IPS-15b (cell line): ENCODE data around the gene TRANK1.

Experiments
- H3K27me3 ChIP-seq: one replicate; pipeline ENCODE4 v1.6.1; 2013; ENCODE audit warnings: low read length; ENCODE audit not compliant: control insufficient read depth, insufficient read depth
- H3K36me3 ChIP-seq: one replicate; pipeline ENCODE4 v1.6.1; 2013; ENCODE audit warnings: low read length; ENCODE audit not compliant: control insufficient read depth, insufficient read depth
- H3K4me1 ChIP-seq: one replicate; pipeline ENCODE4 v1.6.1; 2013; ENCODE audit warnings: mild to moderate bottlenecking, low read length; ENCODE audit not compliant: control insufficient read depth, insufficient read depth
- H3K4me3 ChIP-seq: one replicate; pipeline ENCODE4 v1.5.1; 2013; ENCODE audit warnings: low read depth, low read length
- H3K9ac ChIP-seq: one replicate; pipeline ENCODE4 v1.6.1; 2013; ENCODE audit warnings: low read depth, mild to moderate bottlenecking, low read length
- H3K9me3 ChIP-seq: one replicate; pipeline ENCODE4 v1.6.1; 2013; ENCODE audit warnings: mild to moderate bottlenecking, low read length; ENCODE audit not compliant: control insufficient read depth, insufficient read depth

TRANK1 gene

DNA sequence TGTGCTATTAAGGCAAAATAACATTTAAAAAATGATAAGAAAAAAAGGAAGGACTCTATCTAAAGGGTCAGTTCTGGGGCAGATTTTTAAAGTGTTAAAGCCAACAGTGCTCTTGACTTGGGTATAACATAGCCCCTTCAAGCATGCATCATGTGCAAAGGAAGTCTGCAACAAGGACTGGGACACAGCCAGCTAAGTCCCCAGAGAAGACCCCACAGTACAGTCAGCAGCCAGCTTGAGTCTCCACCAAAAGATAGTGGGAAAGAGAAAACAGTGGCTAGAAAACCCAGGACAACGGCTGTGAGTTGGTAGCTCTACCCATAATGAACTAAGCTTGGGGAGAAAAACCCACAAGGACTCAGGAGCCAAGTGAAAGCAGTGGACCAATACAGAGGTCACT, 94.1 kb downstream of the TRANK1 start:
- H3K36me3 ChIP-seq: no peaks in the 10 kb centered on the region
- no peaks in the 10 kb centered on the region for H3K27me3 ChIP-seq
- no peak overlapping the region for H3K4me3 ChIP-seq
- no peak overlapping the region for H3K9ac ChIP-seq
- no peaks in the 10 kb centered on the region for H3K9me3 ChIP-seq
- H3K4me1 ChIP-seq: no peaks in the 10 kb centered on the region

DNA sequence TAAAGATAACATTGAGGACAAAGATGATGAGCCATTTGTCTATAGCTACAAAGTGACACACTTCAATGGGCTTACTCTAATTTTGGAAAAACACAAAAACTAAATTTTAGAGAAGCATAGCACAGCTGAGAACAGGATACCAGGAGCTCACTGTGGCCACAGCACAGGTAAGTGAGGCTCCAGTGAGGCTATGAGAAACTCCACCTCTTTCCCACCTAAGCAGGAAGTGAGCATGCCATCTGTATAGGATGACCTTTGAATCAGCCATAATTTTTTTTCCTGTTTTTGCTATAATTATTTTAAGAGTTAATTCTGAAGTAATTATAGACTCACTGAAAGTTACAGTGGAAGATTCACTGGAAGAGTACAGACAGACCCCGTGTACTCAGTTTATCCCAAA, 98.4 kb downstream of the TRANK1 start:
- Histone ChIP-seq H3K27me3 (no peaks in the 10 kb centered on the region), H3K36me3 (no peaks in the 10 kb centered on the region), H3K4me3 (no peak overlapping the region), H3K9me3 (no peaks in the 10 kb centered on the region), H3K4me1 (no peaks in the 10 kb centered on the region), H3K9ac (no peak overlapping the region)

DNA sequence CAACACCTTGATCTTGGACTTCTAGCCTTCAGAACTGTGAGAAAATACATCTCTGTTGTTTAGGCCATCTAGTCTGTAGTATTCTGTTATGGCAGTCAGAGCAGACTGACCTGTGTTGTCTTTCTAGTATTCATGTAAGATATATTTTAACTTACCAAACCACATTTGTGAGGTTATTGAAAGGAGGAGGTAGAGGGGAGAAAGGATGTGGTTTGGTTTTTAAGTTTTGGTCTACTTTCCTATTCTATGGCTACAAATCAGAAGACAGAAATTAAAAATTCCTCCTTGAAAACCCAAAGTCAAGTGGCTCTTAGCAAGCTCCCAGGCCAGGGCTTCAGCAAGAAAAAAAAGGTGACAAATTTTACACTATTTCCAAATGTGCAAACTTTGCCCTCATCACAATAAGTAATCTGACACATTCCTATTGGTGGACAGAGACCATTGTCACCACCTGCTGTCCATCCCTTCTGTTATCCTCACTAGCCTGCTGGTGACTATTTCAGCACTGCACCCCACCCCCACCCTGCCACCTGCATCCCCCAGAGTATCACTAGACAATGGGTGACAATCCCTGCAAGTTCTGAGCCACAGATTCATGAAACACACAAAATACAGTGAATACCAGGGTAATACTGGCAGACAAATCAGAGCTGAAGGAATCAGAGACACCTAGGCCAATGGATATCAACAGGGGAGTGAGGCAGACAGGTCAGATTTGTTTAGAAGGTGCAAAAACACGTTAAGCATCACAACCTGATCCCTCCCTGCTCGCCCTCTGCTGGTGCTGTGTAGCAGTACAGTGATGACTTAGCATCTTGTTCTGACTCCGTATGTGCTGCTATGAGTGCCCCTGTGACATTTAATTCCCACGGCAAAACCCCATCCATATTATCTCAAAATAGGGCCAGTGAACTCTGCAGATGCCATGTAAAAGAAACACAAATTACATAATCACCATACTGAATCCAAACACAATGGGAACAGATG, 101.5 kb downstream of the TRANK1 start:
- Histone ChIP-seq H3K4me3 (no peak overlapping the region), H3K9me3 (no peaks in the 10 kb centered on the region), H3K27me3 (no peaks in the 10 kb centered on the region), H3K4me1 (no peaks in the 10 kb centered on the region), H3K36me3 (no peaks in the 10 kb centered on the region), H3K9ac (no peak overlapping the region)

DNA sequence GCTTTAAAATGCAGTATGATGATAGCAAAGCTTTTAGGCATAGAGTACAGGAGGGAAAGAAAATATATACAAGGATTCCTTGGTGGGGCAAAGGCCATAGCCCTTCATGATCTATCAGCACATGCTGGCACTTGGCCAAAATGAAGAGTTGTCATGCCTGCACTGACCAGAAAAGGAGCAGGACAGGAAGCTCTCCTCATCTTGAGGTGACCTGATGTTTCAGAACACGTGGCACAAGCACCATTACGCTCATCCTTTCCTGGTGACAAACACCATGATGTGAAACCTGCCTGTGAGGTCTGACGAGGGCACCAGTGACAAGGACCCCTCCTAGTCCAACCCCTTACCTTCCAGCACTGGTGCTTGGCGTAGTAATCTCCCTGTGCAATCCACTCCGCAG, 102.6 kb downstream of the TRANK1 start:
- Histone ChIP-seq H3K4me3 (no peak overlapping the region), H3K9ac (no peak overlapping the region), H3K36me3 (no peaks in the 10 kb centered on the region), H3K9me3 (no peaks in the 10 kb centered on the region), H3K27me3 (no peaks in the 10 kb centered on the region), H3K4me1 (no peaks in the 10 kb centered on the region)

DNA sequence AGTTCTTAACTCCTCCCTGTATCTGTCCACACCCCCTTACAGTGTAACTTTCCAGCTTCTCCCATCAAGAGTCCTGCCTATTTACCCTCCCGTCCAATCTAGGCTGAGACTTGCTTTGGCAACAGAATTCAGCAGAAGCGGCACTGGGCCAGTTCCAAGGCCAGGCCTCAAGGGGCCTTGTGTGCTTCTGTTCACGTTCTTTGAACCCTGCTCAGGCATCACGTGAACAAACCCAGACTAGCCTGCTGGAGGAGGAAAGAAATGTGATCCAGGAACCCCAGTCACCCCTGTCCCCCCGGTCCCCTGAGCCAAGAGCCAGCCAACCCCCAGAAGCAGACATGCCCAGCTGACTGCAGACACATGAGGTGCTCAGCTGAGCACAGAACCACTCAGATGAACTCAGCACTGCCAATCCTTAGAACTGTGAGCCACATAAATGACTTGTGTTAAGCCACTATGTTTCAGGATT, 104.4 kb downstream of the TRANK1 start:
- H3K4me1 ChIP-seq: no peaks in the 10 kb centered on the region
- no peak overlapping the region for H3K4me3 ChIP-seq
- no peaks in the 10 kb centered on the region for H3K9me3 ChIP-seq
- no peaks in the 10 kb centered on the region for H3K36me3 ChIP-seq
- no peaks in the 10 kb centered on the region for H3K27me3 ChIP-seq
- no peak overlapping the region for H3K9ac ChIP-seq

DNA sequence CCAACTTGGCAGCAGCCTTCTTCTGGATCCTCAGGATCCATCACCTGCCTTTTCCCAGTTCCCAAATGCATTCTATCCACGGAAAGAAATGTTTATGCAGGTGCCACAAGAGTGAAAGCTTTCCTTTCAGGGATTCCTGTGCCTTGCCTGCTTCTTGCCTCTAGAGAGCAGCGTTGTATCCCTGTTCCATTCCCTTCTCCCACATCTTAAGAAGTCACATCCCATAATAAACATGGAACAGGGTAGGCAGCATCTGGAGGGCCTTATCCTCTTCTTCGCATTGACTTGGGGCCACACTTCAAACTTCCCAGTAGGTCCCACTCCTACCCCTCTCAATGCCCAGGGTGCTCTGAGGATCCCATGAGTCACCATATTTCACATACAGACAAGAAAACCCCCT, 107.8 kb downstream of the TRANK1 start:
- H3K4me1 ChIP-seq: no peaks in the 10 kb centered on the region
- H3K9ac ChIP-seq: no peak overlapping the region
- no peaks in the 10 kb centered on the region for H3K27me3 ChIP-seq
- H3K4me3 ChIP-seq: no peak overlapping the region
- no peaks in the 10 kb centered on the region for H3K9me3 ChIP-seq
- peaks cover 2% of the 10 kb centered on the region for H3K36me3 ChIP-seq

DNA sequence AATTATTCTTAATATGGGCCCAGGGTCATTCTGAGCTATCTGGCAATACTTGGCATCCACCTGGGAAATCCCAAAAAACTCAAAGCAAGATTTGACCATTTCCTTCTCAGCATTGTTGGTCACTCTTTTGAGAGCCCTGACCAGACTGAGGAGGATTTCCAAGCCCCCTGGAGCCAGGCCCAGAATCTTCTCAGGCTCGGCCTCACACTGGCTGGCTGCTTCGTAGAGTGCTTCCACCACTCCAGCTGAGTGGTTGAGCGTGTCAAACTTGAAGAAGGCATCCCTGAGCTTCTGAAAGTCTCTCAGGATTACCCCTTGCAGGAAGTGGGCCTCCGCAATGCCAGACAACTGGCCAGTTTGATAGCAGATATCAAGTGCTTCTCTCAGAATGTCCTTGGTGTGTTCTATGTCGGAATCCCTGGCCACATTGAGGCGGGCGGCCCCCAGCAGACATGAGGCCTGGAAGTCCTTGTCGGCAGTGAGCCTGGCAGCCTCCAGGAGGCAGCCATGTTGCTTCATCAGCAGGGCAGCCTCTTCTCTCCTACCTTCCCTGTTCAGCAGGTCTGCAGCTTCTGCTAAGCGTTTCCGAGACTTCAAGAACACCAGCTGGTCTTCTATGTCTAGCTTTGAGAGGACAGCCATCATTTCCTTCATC, 111.6 kb downstream of the TRANK1 start:
- no peak overlapping the region for H3K4me3 ChIP-seq
- no peaks in the 10 kb centered on the region for H3K4me1 ChIP-seq
- no peak overlapping the region for H3K9ac ChIP-seq
- H3K9me3 ChIP-seq: no peaks in the 10 kb centered on the region
- no peaks in the 10 kb centered on the region for H3K27me3 ChIP-seq
- H3K36me3 ChIP-seq: peaks cover 2% of the 10 kb centered on the region

DNA sequence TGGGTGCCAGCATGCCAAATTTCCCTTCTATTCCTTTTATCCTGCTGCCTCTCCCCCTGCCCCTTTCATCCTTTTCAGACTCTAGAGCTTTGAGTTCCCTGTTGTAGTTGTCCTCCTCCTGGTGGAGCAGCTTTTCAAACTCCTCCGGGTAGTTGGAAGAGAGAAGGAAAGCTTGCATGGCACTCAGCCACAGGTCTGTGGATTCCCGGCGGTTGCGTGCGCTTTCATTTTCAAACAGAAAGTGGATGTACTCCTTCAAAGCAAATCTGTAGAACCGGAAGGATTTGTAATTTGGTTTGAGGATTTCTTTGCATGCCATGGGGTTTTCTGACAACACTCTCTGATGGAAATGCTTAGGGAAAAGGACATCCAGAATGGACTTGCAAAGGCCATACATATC, 112.4 kb downstream of the TRANK1 start:
- Histone ChIP-seq H3K9me3 (no peaks in the 10 kb centered on the region), H3K4me3 (no peak overlapping the region), H3K36me3 (peaks cover 2% of the 10 kb centered on the region), H3K27me3 (no peaks in the 10 kb centered on the region), H3K9ac (no peak overlapping the region), H3K4me1 (no peaks in the 10 kb centered on the region)

DNA sequence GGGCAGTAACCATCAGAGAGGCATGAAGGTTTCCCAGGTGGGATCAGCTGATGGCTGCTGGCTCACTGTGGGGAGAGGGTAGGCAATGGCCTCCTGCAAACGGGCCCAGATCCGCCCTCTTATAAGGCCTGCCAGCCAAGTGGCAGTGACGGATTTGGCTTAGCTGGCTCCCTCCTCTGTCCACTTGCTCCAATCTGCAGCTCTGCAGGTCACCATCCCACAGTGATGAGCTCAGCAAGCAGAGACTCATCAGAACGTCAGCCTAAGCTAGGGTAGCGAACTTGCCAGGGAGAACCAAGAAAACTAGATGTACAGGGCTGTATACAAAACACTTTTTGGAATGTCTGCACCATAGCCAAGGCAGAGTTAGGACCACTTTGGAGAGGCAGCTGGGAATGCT, 117.7 kb downstream of the TRANK1 start:
- no peak overlapping the region for H3K4me3 ChIP-seq

DNA sequence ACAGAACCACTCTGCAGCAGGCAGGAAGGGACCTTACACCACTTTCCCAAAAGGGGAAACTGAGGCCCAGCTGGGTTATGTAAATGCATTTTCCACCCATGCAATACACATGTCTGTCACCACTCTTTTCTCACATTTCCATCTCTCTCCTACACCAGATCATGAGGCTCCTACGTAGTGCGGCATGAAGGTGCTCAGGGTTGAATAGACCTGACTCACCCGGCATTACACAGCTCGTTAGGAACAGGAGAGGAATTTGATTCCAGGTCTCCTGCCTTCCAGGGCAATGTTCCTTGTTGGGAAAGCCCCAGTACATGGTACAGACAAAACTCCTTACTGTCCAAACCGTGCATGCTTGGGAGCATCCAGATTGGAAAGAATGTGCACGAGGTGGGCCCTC, 118.6 kb downstream of the TRANK1 start:
- H3K9me3 ChIP-seq: no peaks in the 10 kb centered on the region
- H3K4me1 ChIP-seq: no peaks in the 10 kb centered on the region
- no peaks in the 10 kb centered on the region for H3K36me3 ChIP-seq
- no peaks in the 10 kb centered on the region for H3K27me3 ChIP-seq
- no peak overlapping the region for H3K4me3 ChIP-seq
- no peak overlapping the region for H3K9ac ChIP-seq

More for the DNA sequence above, 117.7 kb downstream of the TRANK1 start:
- Histone ChIP-seq H3K9me3 (no peaks in the 10 kb centered on the region), H3K27me3 (no peaks in the 10 kb centered on the region), H3K9ac (no peak overlapping the region), H3K36me3 (no peaks in the 10 kb centered on the region), H3K4me1 (no peaks in the 10 kb centered on the region)

DNA sequence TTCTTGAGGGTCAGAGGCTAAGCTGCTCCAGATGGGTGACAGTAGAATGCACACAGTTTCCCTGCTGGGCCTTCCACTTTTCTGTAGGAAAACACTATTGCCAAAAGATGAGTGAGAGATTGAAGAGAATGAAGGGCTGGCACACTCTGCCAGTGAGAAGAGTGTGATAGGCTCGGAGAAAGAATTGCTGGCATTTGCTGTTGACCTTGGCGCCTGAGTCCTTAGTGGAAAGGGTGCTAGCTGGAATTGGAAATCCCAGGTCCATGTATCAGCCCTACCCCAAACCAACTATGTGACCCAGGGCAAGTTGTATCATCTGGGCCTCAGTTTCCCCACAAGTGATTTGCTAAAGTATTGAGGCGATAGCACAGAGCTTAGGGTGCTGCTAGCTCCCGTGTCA, 120.4 kb downstream of the TRANK1 start:
- Histone ChIP-seq H3K9me3 (no peaks in the 10 kb centered on the region), H3K36me3 (no peaks in the 10 kb centered on the region), H3K4me3 (no peak overlapping the region), H3K4me1 (no peaks in the 10 kb centered on the region), H3K9ac (no peak overlapping the region), H3K27me3 (no peaks in the 10 kb centered on the region)

DNA sequence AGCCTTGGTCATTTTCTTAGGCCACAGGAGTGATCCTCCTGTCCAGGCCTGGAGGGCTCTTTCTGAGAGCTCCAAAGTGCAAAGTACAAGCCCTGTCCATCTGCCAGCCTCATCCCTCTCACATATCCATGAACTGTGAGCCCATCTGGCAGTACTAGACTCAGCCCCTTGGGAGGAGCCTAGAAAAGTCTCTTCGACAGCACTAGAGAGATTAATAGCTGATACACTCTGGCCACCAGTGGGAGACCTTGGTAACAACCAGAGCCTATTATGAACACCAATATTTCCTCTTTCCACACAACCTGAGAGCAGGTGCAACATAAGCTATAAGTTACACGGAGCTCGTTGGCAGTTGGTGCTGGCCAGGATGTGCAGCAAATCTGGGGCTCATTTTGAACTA, 121.0 kb downstream of the TRANK1 start:
- no peak overlapping the region for H3K9ac ChIP-seq
- H3K27me3 ChIP-seq: no peaks in the 10 kb centered on the region
- H3K36me3 ChIP-seq: no peaks in the 10 kb centered on the region
- no peak overlapping the region for H3K4me3 ChIP-seq
- no peaks in the 10 kb centered on the region for H3K9me3 ChIP-seq
- H3K4me1 ChIP-seq: no peaks in the 10 kb centered on the region
